Smooth muscle cell (in vitro differentiated cells): ENCODE results near the gene CNOT6L. TPM values are rescaled to one million over a fixed set of nuclear protein-coding genes. Genes with fewer than 3 reads are reported as not detected.

ENCODE experiments used
- DNase-seq: peaks from one replicate; lab custom pipeline; 2025; ENCODE audit not compliant: unreplicated experiment; lab: John Stamatoyannopoulos, UW
- H2AFZ ChIP-seq: fragments of 200-600 bp; sonication (generic); 2 replicates; pipeline ENCODE4 v1.6.0; 2016; ENCODE audit warnings: antibody characterized with exemption, low read depth, mild to moderate bottlenecking
- H3F3A ChIP-seq: fragments of 200-600 bp; sonication (generic); 2 replicates; pipeline ENCODE4 v1.6.0; 2017; ENCODE audit warnings: antibody characterized with exemption, low read depth
- H3K27ac ChIP-seq: fragments of 200-600 bp; sonication (generic); 2 replicates; pipeline ENCODE4 v1.5.1; 2016; ENCODE audit warnings: low read depth, mild to moderate bottlenecking
- H3K27me3 ChIP-seq: fragments of 200-600 bp; sonication (generic); 2 replicates; pipeline ENCODE4 v1.6.1; 2016; ENCODE audit warnings: low read depth, mild to moderate bottlenecking
- H3K36me3 ChIP-seq: fragments of 200-600 bp; sonication (generic); 2 replicates; pipeline ENCODE4 v1.5.1; 2016; ENCODE audit warnings: low read depth
- H3K4me1 ChIP-seq: fragments of 200-600 bp; sonication (generic); 2 replicates; pipeline ENCODE4 v1.5.1; 2016; ENCODE audit warnings: low read depth
- H3K4me2 ChIP-seq: fragments of 200-600 bp; sonication (generic); 2 replicates; pipeline ENCODE4 v1.6.0; 2016; ENCODE audit warnings: mild to moderate bottlenecking
- H3K4me3 ChIP-seq: fragments of 200-600 bp; sonication (generic); 2 replicates; pipeline ENCODE4 v1.5.1; 2016; ENCODE audit warnings: mild to moderate bottlenecking
- H3K79me2 ChIP-seq: fragments of 200-600 bp; sonication (generic); 2 replicates; pipeline ENCODE4 v1.6.0; 2016; ENCODE audit warnings: low read depth, mild to moderate bottlenecking
- H3K9ac ChIP-seq: fragments of 200-600 bp; sonication (generic); 2 replicates; pipeline ENCODE4 v1.6.0; 2016; ENCODE audit warnings: low read depth
- H3K9me3 ChIP-seq: fragments of 200-600 bp; sonication (generic); replicated peaks from 2 replicates; pipeline ENCODE4 v1.5.1; 2016; ENCODE audit warnings: low read depth
- H4K20me1 ChIP-seq: fragments of 200-600 bp; sonication (generic); 2 replicates; pipeline ENCODE4 v1.6.0; 2016; ENCODE audit warnings: low read depth
- CTCF ChIP-seq: fragments of 200-600 bp; sonication (generic); IDR thresholded peaks from 2 replicates; pipeline ENCODE4 v1.5.1; 2017; ENCODE audit warnings: borderline replicate concordance, mild to moderate bottlenecking, antibody characterized with exemption; ENCODE audit not compliant: insufficient read depth, poor library complexity, severe bottlenecking
- WGBS: methylation state at CpG from one replicate; pipeline ENCODE4 v1.1.7; 2016; ENCODE audit warnings: low lambda C conversion rate; 5-methylcytosine and 5-hydroxymethylcytosine counted together
- polyA plus RNA-seq: library from polyadenylated mRNA; unstranded; fragments of >200 nt; fragmentation: Nextera tagmentation; extraction: Ambion mirVana; gene quantifications from 2 replicates; pipeline ENCODE4 v1.2.1, GENCODE V29; 2016
- total RNA-seq: library from RNA; depleted of rRNA; stranded (reverse); fragments of >200 nt; gene quantifications from 2 replicates; pipeline ENCODE4 v1.2.3, GENCODE V29; 2014

CNOT6L gene
- total and polyA plus RNA-seq, 2 experiments from 2014 or later: 4.8 to 22.2 TPM

GRCh38 chr4:77852892-77853495 lies 33.8 kb upstream of the CNOT6L start:
- no peak for TF ChIP-seq CTCF
- Histone ChIP-seq H3K9ac (no peak overlapping the region), H3F3A (no peaks in the 10 kb centered on the region), H3K36me3 (no peaks in the 10 kb centered on the region), H3K4me1 (no peaks in the 10 kb centered on the region), H3K4me2 (no peak overlapping the region), H3K27me3 (no peaks in the 10 kb centered on the region), H4K20me1 (no peaks in the 10 kb centered on the region), H2AFZ (no peak overlapping the region), H3K79me2 (no peaks in the 10 kb centered on the region), H3K4me3 (no peak overlapping the region), H3K27ac (no peak overlapping the region), H3K9me3 (no peaks in the 10 kb centered on the region)
- WGBS: 77% methylated on average over 7 of the region's 7 CpGs
- no peak for DNase-seq

GRCh38 chr4:77849278-77849965 lies 30.3 kb upstream of the CNOT6L start:
- no peaks in the 10 kb centered on the region for H3K79me2 ChIP-seq
- no peak for TF ChIP-seq CTCF
- no peaks in the 10 kb centered on the region for H3K9me3 ChIP-seq
- no peaks in the 10 kb centered on the region for H3K36me3 ChIP-seq
- 92% methylated on average over 12 of the region's 12 CpGs for WGBS
- no peak overlapping the region for H3K9ac ChIP-seq
- H4K20me1 ChIP-seq: no peaks in the 10 kb centered on the region
- H3K4me2 ChIP-seq: no peak overlapping the region
- H3K27me3 ChIP-seq: no peaks in the 10 kb centered on the region
- no peak for DNase-seq
- no peaks in the 10 kb centered on the region for H3F3A ChIP-seq
- H3K27ac ChIP-seq: no peak overlapping the region
- no peak overlapping the region for H3K4me3 ChIP-seq
- H2AFZ ChIP-seq: no peak overlapping the region
- H3K4me1 ChIP-seq: no peaks in the 10 kb centered on the region

GRCh38 chr4:77848508-77848907 lies 29.3 kb upstream of the CNOT6L start:
- H4K20me1 ChIP-seq: no peaks in the 10 kb centered on the region
- H3K79me2 ChIP-seq: no peaks in the 10 kb centered on the region
- no peaks in the 10 kb centered on the region for H3K36me3 ChIP-seq
- H3K9ac ChIP-seq: no peak overlapping the region
- H3K4me3 ChIP-seq: no peak overlapping the region
- H3K27me3 ChIP-seq: no peaks in the 10 kb centered on the region
- no peak overlapping the region for H3K4me2 ChIP-seq
- 96% methylated on average over 6 of the region's 6 CpGs for WGBS
- H2AFZ ChIP-seq: no peak overlapping the region
- H3K4me1 ChIP-seq: no peaks in the 10 kb centered on the region
- H3F3A ChIP-seq: no peaks in the 10 kb centered on the region
- no peak for DNase-seq
- H3K27ac ChIP-seq: no peak overlapping the region
- H3K9me3 ChIP-seq: no peaks in the 10 kb centered on the region
- no peak for TF ChIP-seq CTCF

GRCh38 chr4:77845929-77846328 lies 26.8 kb upstream of the CNOT6L start:
- TF ChIP-seq CTCF: no peak
- H3F3A ChIP-seq: no peaks in the 10 kb centered on the region
- H2AFZ ChIP-seq: no peak overlapping the region
- no peak overlapping the region for H3K27ac ChIP-seq
- H3K9me3 ChIP-seq: no peaks in the 10 kb centered on the region
- H3K27me3 ChIP-seq: no peaks in the 10 kb centered on the region
- H3K4me2 ChIP-seq: no peak overlapping the region
- no peaks in the 10 kb centered on the region for H3K4me1 ChIP-seq
- H3K36me3 ChIP-seq: no peaks in the 10 kb centered on the region
- no peak overlapping the region for H3K9ac ChIP-seq
- DNase-seq: no peak
- H3K4me3 ChIP-seq: no peak overlapping the region
- no peaks in the 10 kb centered on the region for H3K79me2 ChIP-seq
- WGBS: 88% methylated on average over 3 of the region's 3 CpGs
- no peaks in the 10 kb centered on the region for H4K20me1 ChIP-seq
